ENCODE measurements around the gene RALGAPA2.

DNA sequence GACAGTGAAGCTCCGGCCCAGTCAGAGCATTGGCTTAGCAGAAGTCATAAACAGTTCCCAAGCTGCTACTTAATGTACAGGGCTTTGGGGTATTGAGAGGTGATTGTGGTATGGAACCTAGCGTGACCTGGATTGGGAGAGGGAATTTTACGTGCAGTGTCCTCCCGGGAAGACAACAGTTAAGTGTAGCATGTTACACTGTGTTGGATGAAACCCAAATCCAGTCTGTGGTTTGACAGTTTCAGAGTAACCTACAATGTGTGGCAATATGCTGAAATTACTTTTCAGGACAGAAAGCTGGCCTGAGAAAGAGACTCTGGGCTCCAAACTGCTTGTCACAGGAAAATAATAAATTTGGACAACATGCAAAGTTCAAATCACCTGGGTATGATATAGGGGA, 28.1 kb upstream of the RALGAPA2 start:
- TF ChIP-seq SP1 (IDR thresholded peaks at IDR 0.05) (no peak), SUZ12 (IDR thresholded peaks at IDR 0.05) (no peak)
